EL (cell line): ENCODE results near the gene CHL1.

Experiments
- DNase-seq: peaks from one replicate; pipeline ENCODE4 v3.0.0-alpha.2; 2016

The CHL1 gene

GRCh38 chr3:411226-411625 lies 214.7 kb downstream of the CHL1 start:
- no peak for DNase-seq

- no peak for DNase-seq
These were observed 217.5 kb downstream of the CHL1 start for GRCh38 chr3:414063-414462.

GRCh38 chr3:418239-418929 lies 221.8 kb downstream of the CHL1 start:
- DNase-seq, result no peak

GRCh38 chr3:420584-420983 lies 224.0 kb downstream of the CHL1 start:
- no peak for DNase-seq

- no peak for DNase-seq
These were observed 228.5 kb downstream of the CHL1 start for GRCh38 chr3:425079-425478.

GRCh38 chr3:426072-426471 lies 229.5 kb downstream of the CHL1 start:
- no peak for DNase-seq

- no peak for DNase-seq
These were observed 230.6 kb downstream of the CHL1 start for GRCh38 chr3:427128-427527.

- DNase-seq, result no peak
These were observed 233.6 kb downstream of the CHL1 start for GRCh38 chr3:430186-430585.

- DNase-seq, result no peak
These were observed 238.6 kb downstream of the CHL1 start for GRCh38 chr3:435161-435560.

GRCh38 chr3:436053-436452 lies 239.5 kb downstream of the CHL1 start:
- no peak for DNase-seq

- DNase-seq, result no peak
These were observed 244.3 kb downstream of the CHL1 start for GRCh38 chr3:440826-441225.

- no peak for DNase-seq
These were observed 249.4 kb downstream of the CHL1 start for GRCh38 chr3:445960-446359.

- no peak for DNase-seq
These were observed 251.1 kb downstream of the CHL1 start for GRCh38 chr3:447671-448070.

- DNase-seq, result no peak
These were observed 253.1 kb downstream of the CHL1 start for GRCh38 chr3:449711-450110.

- no peak for DNase-seq
These were observed 255.7 kb downstream of the CHL1 start for GRCh38 chr3:452221-452620.

- DNase-seq, result no peak
These were observed 256.5 kb downstream of the CHL1 start for GRCh38 chr3:453106-453505.

- no peak for DNase-seq
These were observed 258.4 kb downstream of the CHL1 start for GRCh38 chr3:454986-455385.

GRCh38 chr3:458124-458523 lies 261.6 kb downstream of the CHL1 start:
- DNase-seq, result no peak

GRCh38 chr3:458653-459310 lies 262.2 kb downstream of the CHL1 start:
- no peak for DNase-seq
